ENCODE measurements around the gene ENPP1. TPM values are rescaled to one million over a fixed set of nuclear protein-coding genes. Genes with fewer than 3 reads are reported as not detected.

ENPP1 gene
- total and polyA plus RNA-seq, 2 of the 4 experiments (the other 2 are of a cell fraction): 10.9 to 38.9 TPM

DNA sequence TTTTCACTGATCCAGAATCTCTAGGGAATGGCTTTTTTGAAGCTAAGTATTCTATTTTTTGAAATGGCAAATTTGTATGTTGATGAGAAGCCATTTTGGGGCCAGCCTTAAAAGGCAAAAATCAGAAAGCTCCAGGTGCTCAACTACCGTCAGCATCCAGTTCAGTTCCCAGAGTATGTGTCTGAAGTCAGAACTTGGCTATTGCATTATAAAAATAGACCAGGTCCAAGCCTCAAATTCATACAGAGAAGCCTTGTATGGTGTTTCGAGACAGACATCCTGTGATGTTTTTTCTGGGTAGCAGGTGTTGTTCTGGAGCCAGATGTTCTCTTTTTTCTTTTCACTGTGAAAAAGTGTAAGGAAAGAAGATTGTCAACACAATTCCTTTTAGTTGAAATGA lies 75.2 kb downstream of the ENPP1 start:
- Histone ChIP-seq H4K5ac (ENCODE audit: low read depth, low read length) (no peak overlapping the region), H2AK9ac (replicated peaks; ENCODE audit: low read depth, low read length, poor library complexity) (no peak overlapping the region), H3K4me2 (ENCODE audit: low read depth, low read length) (no peak overlapping the region), H3K79me1 (ENCODE audit: low read depth in 1 of 2, low read length in 2 of 2) (no peaks in the 10 kb centered on the region), H2BK120ac (ENCODE audit: low read depth, low read length) (no peak overlapping the region), H3K56ac (ENCODE audit: extremely low read depth, insufficient read depth, low read length) (no peak overlapping the region), H2AK5ac (ENCODE audit: low read depth, low read length) (no peak overlapping the region), H3K36me3 (ENCODE audit: control insufficient read depth, insufficient read depth, low read length) (no peaks in the 10 kb centered on the region), H4K8ac (ENCODE audit: low read depth in 2 of 2, low read length in 2 of 2) (no peak overlapping the region), H3K18ac (ENCODE audit: low read depth, low read length) (no peak overlapping the region), H2BK20ac (ENCODE audit: low read depth, low read length) (no peak overlapping the region), H3K9me3 (ENCODE audit: control insufficient read depth, insufficient read depth, low read length) (no peaks in the 10 kb centered on the region), H3K27me3 (ENCODE audit: control insufficient read depth, insufficient read depth, low read length) (no peaks in the 10 kb centered on the region), H3K4me1 (ENCODE audit: control insufficient read depth, insufficient read depth, low read length) (no peaks in the 10 kb centered on the region), H3K9ac (ENCODE audit: low read depth, low read length) (no peak overlapping the region), H3K27ac (ENCODE audit: insufficient read depth, low read length) (no peak overlapping the region), H3K9me1 (ENCODE audit: insufficient read depth, low read length) (0 out of 2 replicates have a peak, but pooled peaks cover 1% of the 10 kb centered on the region), H3K14ac (replicated peaks; ENCODE audit: low read depth, low read length) (no peak overlapping the region), H3K4me3 (ENCODE audit: insufficient read depth, low read depth, low read length) (no peak overlapping the region), H4K91ac (ENCODE audit: insufficient read depth, low read depth, low read length) (no peak overlapping the region), H3K4ac (ENCODE audit: low read depth, low read length) (no peak overlapping the region), H2BK15ac (ENCODE audit: low read depth, low read length) (no peak overlapping the region), H3K23ac (ENCODE audit: low read depth, low read length) (no peak overlapping the region), H2AFZ (replicated peaks; ENCODE audit: low read length, poor library complexity) (no peak overlapping the region), H2BK5ac (ENCODE audit: low read depth, low read length, poor library complexity, severe bottlenecking) (no peak overlapping the region), H4K20me1 (ENCODE audit: insufficient read depth, low read length) (no peaks in the 10 kb centered on the region)
- POLR2A ChIA-PET (ENCODE audit: unreplicated experiment): no interaction called here
- intact Hi-C loops (cut with micrococcal nuclease): no loop called here
- no CpG with 5 or more reads among the region's 2 CpGs for WGBS, 2 experiments (ENCODE audit: extremely low coverage in 2 of 2, insufficient read length in 1 of 2)
- no TSS peak for BruUV-seq (replicated peaks)
- in situ Hi-C loops (cut with MboI; ENCODE audit: low sequenced_read_pairs): no loop called here
- ATAC-seq (ENCODE audit: low read depth) (no peak), DNase-seq (no peak)
- dilution Hi-C loops (cut with HindIII; ENCODE audit: low sequenced_read_pairs, unreplicated experiment): no loop called here
- CTCF ChIA-PET: no interaction called here
- TF ChIP-seq RCOR1 (IDR thresholded peaks at IDR 0.05; ENCODE audit: insufficient replicate concordance, low read length): no peak
- TF ChIP-seq RAD21 (IDR thresholded peaks at IDR 0.05; ENCODE audit: low read length): no peak
- TF ChIP-seq FOS (IDR thresholded peaks at IDR 0.05; ENCODE audit: low read depth, low read length): no peak
- no peak for TF ChIP-seq POLR2A (IDR thresholded peaks at IDR 0.05; ENCODE audit: low read depth, low read length)
- TF ChIP-seq NFE2L2 (IDR thresholded peaks at IDR 0.05; ENCODE audit: low read depth, low read length): no peak
- TF ChIP-seq MAFK (IDR thresholded peaks at IDR 0.05; ENCODE audit: low read depth, low read length): no peak
- TF ChIP-seq, protein P1, sequence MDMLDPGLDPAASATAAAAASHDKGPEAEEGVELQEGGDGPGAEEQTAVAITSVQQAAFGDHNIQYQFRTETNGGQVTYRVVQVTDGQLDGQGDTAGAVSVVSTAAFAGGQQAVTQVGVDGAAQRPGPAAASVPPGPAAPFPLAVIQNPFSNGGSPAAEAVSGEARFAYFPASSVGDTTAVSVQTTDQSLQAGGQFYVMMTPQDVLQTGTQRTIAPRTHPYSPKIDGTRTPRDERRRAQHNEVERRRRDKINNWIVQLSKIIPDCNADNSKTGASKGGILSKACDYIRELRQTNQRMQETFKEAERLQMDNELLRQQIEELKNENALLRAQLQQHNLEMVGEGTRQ (IDR thresholded peaks at IDR 0.05; ENCODE audit: low read depth, low read length): no peak
- no peak for TF ChIP-seq MXI1 (IDR thresholded peaks at IDR 0.05; ENCODE audit: borderline replicate concordance, low read depth, low read length)
- TF ChIP-seq, protein P2, sequence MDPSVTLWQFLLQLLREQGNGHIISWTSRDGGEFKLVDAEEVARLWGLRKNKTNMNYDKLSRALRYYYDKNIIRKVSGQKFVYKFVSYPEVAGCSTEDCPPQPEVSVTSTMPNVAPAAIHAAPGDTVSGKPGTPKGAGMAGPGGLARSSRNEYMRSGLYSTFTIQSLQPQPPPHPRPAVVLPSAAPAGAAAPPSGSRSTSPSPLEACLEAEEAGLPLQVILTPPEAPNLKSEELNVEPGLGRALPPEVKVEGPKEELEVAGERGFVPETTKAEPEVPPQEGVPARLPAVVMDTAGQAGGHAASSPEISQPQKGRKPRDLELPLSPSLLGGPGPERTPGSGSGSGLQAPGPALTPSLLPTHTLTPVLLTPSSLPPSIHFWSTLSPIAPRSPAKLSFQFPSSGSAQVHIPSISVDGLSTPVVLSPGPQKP (IDR thresholded peaks at IDR 0.05; ENCODE audit: borderline replicate concordance, low read depth, low read length): no peak
- no peak for TF ChIP-seq SMC3 (IDR thresholded peaks at IDR 0.05; ENCODE audit: low read depth, low read length)
- TF ChIP-seq, protein P3, sequence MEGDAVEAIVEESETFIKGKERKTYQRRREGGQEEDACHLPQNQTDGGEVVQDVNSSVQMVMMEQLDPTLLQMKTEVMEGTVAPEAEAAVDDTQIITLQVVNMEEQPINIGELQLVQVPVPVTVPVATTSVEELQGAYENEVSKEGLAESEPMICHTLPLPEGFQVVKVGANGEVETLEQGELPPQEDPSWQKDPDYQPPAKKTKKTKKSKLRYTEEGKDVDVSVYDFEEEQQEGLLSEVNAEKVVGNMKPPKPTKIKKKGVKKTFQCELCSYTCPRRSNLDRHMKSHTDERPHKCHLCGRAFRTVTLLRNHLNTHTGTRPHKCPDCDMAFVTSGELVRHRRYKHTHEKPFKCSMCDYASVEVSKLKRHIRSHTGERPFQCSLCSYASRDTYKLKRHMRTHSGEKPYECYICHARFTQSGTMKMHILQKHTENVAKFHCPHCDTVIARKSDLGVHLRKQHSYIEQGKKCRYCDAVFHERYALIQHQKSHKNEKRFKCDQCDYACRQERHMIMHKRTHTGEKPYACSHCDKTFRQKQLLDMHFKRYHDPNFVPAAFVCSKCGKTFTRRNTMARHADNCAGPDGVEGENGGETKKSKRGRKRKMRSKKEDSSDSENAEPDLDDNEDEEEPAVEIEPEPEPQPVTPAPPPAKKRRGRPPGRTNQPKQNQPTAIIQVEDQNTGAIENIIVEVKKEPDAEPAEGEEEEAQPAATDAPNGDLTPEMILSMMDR (conservative IDR thresholded peaks at IDR 0.05; ENCODE audit: low read depth, low read length): no peak
- TF ChIP-seq BHLHE40 (IDR thresholded peaks at IDR 0.05; ENCODE audit: low read depth, low read length): no peak
- TF ChIP-seq MAZ (IDR thresholded peaks at IDR 0.05; ENCODE audit: borderline replicate concordance, low read depth, low read length): no peak
- no peak for TF ChIP-seq RFX5 (IDR thresholded peaks at IDR 0.05; ENCODE audit: low read depth, low read length)
- no peak for TF ChIP-seq CEBPB (IDR thresholded peaks at IDR 0.05; ENCODE audit: low read depth, low read length)
- TF ChIP-seq CHD1 (IDR thresholded peaks at IDR 0.05; ENCODE audit: low read depth, low read length): no peak

All from IMR-90 (cell line).